PFSK-1 (cell line): Measurements from ENCODE around the gene PROSER3.

Source experiments
- FOXP2 ChIP-seq: optimal IDR thresholded peaks from 2 replicates; pipeline ENCODE3; 2011; ENCODE audit warnings: borderline replicate concordance, control low read depth, inconsistent platforms; ENCODE audit not compliant: insufficient read depth; ENCODE audit errors: extremely low read length, extremely low read depth
- POLR2AphosphoS5 ChIP-seq: IDR thresholded peaks from 2 replicates; pipeline ENCODE4 v1.6.1; 2012; ENCODE audit warnings: low read depth, mild to moderate bottlenecking, control low read depth, low read length, moderate library complexity
- REST ChIP-seq, 2 experiments: IDR thresholded peaks; 2 replicates each; pipeline versions ENCODE4 v1.6.1 to v1.8.0; 2011 to 2012; ENCODE audit warnings: low read depth in 2 of 2, low read length in 2 of 2, control low read depth in 1 of 2, inconsistent platforms in 1 of 2, mild to moderate bottlenecking in 1 of 2, moderate library complexity in 1 of 2; ENCODE audit not compliant: insufficient read depth in 1 of 2
- SIN3A ChIP-seq: IDR thresholded peaks from 2 replicates; pipeline ENCODE4 v1.6.1; 2012; ENCODE audit warnings: mild to moderate bottlenecking, low read length, moderate library complexity, borderline replicate concordance; ENCODE audit not compliant: insufficient read depth
- TAF1 ChIP-seq: IDR thresholded peaks from 2 replicates; pipeline ENCODE4 v1.6.1; 2012; ENCODE audit warnings: low read length, control low read depth, borderline replicate concordance; ENCODE audit not compliant: insufficient read depth

The PROSER3 gene

DNA sequence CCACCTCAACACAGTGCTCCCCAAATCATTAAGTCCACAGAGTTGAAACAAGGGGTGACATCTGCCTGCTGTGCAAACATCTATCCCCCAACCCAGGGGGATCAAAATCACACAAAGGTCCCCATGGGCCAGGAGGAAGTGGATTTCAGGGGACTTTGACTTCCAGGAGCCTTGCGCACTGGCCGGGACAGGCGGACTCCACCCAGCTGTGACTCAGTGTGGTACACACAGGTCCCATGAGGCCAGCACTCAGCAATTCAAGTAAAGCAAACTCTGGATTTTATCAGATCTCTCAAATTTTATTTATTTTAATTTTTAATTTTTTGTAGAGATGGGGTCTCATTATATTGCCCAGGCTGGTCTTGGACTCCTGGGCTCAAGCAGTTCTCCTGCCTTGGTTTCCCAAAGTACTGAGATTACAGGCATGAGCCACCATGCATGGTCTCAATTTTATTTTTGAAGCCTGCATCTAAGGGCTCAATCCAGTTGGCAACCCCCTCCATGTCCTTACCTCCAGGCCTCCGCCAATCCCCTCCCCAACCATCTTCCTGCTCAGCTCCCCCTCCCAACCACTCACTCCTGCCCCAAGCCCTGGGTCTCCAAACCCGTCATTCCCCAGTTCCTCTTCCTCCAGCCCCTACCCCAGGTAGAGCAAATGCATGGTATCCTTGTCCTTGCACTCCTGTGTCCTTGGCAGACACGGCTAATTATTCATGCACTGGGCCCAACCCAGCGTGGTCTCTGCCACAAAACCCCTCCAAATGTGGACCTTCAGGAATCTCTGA is 35.6 kb downstream of the PROSER3 start:
- TF ChIP-seq FOXP2, result no peak
- TF ChIP-seq REST (IDR thresholded peaks at IDR 0.05; ENCODE audit: insufficient read depth in 1 of 2, low read depth in 2 of 2, low read length in 2 of 2), result no peak
- TF ChIP-seq TAF1, result no peak

DNA sequence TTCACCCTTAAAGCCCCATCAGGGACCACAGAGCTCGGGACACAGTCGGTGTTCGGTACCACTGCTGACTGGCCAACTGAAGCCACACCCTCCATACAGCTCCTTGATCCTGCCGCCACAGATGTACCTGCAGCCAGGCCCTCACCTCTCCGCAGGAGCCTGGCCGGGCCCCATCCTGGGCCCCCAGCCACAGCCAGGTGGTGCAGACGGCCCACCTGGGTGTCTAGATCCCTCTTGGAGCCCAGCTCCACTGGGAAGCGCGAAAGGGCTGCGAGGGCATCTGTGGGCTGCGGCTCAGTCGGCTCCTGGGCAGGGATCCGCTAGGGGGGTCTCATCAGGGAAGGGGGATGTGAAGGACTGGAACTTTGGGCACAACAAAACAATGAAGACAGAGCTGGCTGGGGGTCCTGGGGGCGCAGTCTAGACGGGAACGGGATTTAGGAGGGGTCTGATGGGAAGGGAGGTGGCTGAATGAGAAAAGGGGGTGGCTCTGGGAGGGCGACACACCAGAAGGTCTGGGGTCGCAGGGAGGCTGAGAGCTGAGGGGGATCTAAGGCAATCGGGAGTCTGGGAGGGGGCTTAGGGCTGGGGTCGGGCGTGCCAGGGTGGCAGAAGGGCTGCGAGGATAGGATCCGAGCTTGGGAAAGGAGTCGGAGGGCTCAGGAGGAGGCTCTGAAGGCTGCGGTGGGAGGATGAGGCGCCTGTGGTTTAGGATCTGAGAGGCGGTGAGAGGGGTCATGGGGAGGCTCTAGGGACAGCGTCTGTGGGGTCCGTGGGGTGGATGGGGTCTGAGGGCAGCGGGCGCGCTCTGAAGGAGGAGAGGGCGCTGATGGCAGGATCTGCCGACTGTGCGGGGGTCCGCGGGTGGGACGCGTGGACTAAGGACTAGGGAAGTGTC is 38.9 kb downstream of the PROSER3 start:
- no peak for TF ChIP-seq SIN3A
- TF ChIP-seq TAF1, result no peak
- no peak for TF ChIP-seq FOXP2
- TF ChIP-seq REST (IDR thresholded peaks at IDR 0.05; ENCODE audit: insufficient read depth in 1 of 2, low read depth in 2 of 2, low read length in 2 of 2), result no peak

GRCh38 chr19:35797663-35798062 is 39.7 kb downstream of the PROSER3 start:
- TF ChIP-seq FOXP2, result no peak
- no peak for TF ChIP-seq POLR2AphosphoS5
- no peak for TF ChIP-seq TAF1
- no peak for TF ChIP-seq REST (IDR thresholded peaks at IDR 0.05; ENCODE audit: insufficient read depth in 1 of 2, low read depth in 2 of 2, low read length in 2 of 2)
- TF ChIP-seq SIN3A, result no peak

GRCh38 chr19:35801828-35802227 is 43.9 kb downstream of the PROSER3 start:
- TF ChIP-seq SIN3A (no peak), POLR2AphosphoS5 (no peak), FOXP2 (no peak), REST (IDR thresholded peaks at IDR 0.05; ENCODE audit: insufficient read depth in 1 of 2, low read depth in 2 of 2, low read length in 2 of 2) (no peak), TAF1 (no peak)
